Measurements from ENCODE around the gene ERICH3.
"Not testable (repeated sequence)": the region's sequence is repeated elsewhere in the genome, so short reads cannot be mapped to it uniquely, and the experiment has no call there.

The ERICH3 gene

DNA sequence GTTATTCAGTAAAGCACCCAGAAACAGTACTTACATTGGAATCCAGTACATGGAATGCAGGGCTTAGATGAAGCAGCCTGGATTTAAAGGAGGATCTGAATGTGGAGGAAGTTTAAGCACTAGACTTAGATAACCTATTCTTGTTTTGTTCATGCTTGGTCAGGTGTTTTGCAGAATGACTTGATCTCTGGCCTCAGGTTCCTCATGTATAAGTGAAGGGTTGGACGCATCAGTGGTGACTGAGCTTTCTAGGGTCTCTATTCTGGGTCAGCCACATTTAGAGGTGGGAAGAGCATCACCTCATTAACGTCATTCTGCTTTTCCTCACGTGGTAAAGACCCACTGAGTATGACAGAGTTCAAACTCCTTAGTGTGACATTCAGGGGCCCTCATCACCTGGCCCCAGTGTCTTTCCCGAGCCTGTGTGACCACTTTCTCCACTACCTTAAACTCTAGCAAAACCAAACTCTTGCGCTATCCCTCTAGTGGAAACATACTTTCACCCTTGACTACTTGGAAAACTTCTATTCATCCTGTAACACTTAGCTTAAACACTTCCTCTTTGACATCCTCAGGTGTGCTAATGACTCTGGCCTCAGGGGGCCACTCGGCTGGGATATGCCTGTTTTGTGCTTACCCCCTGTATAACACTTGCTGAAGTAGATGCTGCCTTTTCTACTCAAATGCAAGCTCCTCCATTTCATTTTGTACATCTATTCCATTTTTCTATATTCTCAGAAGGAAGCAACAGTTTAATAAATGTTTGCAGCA is 871 bp upstream of the ERICH3 start:
- no peak for DNase-seq

DNA sequence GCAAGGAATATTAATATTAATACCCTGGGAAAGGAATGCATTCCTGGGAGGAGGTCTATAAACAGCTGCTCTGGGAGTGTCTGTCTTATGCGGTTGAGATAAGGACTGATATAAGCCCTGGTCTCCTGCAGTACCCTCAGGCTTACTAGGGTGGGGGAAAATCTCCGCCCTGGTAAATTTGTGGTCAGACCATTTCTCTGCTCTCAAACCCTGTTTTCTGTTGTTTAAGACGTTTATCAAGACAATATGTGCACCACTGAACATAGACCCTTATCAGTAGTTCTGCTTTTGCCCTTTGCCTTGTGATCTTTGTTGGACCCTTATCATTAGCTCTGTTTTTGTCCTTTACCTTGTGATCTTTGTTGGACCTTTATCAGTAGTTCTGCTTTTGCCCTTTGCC is 2.7 kb downstream of the ERICH3 start:
- not testable (repeated sequence) for DNase-seq

DNA sequence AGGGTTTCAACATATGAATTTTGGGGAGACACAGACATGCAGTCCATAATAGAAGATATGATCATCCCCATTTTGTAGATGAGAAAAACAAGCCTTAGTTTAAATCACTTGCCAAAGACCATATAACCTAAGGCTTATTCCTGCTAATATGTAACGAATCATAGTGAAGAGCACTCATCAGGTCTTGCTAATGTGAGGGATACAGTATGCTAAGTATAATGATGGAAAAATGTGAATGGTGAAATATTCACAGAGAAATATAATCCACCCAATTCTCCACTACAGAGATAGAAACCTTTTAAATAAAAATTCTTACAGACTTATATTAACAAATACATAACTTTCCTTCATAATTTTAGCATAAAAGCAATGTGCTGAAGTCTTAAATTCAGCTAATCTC is 18.9 kb downstream of the ERICH3 start:
- DNase-seq = no peak

GRCh38 chr1:74652711-74653139 is 20.9 kb downstream of the ERICH3 start:
- DNase-seq = no peak

DNA sequence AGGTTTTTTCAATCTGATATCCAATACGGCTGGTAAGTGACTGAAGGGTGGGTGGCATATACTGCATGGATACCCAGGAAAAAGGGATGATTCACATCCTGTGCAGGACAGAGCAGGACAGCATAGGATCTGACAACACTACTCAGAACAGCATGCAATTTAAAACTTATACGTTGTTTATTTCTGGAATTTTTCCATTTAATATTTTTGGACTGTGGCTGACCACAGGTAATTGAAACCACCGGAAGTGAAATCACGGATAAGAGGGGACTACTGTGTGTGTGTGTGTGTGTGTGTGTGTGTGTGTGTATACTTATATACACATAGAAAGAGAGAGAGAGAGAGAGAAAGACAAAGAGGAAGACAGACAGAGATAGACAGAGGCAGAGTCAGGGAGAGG is 23.0 kb downstream of the ERICH3 start:
- DNase-seq = no peak

- no peak for DNase-seq
Observed at GRCh38 chr1:74641876-74642275, 31.7 kb downstream of the ERICH3 start.

DNA sequence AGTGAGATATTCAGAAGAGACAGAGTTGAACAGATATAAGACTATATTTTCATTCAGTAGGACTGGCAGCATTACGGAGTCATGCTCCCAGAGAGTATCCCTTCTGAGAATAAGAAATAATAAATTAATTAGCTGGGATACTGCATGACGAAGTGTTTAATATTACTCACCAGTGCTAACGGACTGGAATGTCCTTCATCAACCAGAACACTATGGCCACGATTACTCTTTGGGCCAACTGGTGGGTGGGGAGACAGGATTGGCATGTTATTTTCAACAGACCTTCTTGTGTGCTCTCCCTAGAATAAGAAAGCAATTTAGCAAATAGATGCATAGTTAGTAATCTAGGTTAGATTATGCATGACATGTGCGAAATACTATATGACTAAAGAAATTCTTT is 32.4 kb downstream of the ERICH3 start:
- DNase-seq = no peak

GRCh38 chr1:74637296-74637695 is 36.3 kb downstream of the ERICH3 start:
- peak; percentile 81 to 93 for DNase-seq

GRCh38 chr1:74629283-74629682 is 44.3 kb downstream of the ERICH3 start:
- DNase-seq = peak in 1 of 2 experiments; percentile 1

DNA sequence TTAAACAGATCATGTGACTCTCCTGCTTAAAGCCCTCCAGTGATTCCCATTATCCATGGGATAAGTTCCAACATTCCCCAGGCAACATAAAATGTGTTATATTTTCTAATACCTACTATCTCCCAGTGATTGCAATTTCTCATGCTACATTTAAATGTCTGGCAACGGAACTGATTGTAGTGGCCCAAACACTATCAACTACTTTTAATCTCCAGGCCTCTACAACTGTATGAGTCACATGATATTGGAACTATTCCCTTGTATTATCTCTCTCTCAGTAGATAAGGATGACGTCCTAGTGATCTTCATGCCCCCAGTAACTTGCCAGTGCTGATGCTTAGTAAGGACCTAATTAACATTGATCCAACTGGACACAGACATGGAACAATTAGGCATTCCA is 49.9 kb downstream of the ERICH3 start:
- no peak for DNase-seq

DNA sequence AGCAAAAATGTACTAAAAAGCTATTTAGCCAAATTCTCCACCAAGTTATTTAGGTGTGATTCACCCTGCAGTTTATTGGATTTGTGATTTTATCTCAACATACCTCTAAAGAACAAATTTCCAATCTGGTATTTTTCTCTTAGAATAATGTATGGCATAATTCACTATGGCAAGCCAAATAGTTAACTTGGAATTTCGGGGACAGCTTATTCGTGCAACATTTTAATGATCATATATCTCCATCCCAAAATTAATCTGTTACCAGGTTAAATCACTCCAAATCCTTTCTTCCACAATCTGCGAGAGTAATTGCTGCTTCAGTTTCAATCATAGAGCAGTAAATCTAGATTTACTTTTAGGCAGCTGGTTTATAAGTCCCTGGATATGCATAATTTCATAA is 53.4 kb downstream of the ERICH3 start:
- peak in 1 of 2 experiments; percentile 25 for DNase-seq

DNA sequence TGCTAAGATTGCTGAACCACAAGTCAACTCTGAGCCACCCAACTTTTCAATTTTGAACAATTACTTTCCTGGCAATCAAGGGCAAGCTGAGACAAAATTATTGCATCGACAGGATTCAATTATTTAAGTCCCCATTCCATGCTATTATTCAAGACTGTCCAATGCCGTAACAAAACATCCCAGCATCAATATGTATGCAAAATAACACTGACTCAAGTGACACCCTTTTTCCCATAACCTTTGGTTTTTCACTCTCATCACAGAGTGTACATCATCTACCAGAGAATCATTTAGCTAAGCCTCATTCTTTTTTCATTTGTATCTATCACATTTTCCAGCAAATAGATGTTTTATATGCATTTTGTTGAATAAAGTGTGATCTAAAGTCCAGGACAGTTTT is 54.6 kb downstream of the ERICH3 start:
- DNase-seq = no peak

GRCh38 chr1:74613894-74614293 is 59.7 kb downstream of the ERICH3 start:
- DNase-seq = no peak

- no peak for DNase-seq
Observed at GRCh38 chr1:74611887-74612286, 61.7 kb downstream of the ERICH3 start.

GRCh38 chr1:74610961-74611360 is 62.6 kb downstream of the ERICH3 start:
- DNase-seq = no peak

GRCh38 chr1:74609810-74610371 is 63.7 kb downstream of the ERICH3 start:
- DNase-seq = no peak

DNA sequence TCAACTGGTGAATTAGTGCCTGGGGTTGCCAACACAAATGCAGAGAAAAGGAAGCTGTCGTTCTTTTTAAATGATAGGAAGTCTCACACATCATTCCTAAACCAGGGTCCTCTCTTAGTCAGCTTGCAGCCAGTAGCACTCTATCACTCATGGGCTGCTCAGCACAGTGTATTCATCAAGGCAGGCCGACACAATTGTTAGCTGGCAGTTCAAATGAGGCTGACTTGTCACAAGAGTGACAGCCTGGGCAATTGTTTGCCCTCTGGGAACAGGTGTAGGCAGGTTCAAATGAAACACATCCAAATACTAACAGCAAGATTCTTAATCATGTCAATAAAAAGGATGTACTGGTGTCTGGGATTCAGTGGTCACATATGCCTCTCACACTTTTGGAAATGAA is 76.9 kb downstream of the ERICH3 start:
- DNase-seq = no peak

DNA sequence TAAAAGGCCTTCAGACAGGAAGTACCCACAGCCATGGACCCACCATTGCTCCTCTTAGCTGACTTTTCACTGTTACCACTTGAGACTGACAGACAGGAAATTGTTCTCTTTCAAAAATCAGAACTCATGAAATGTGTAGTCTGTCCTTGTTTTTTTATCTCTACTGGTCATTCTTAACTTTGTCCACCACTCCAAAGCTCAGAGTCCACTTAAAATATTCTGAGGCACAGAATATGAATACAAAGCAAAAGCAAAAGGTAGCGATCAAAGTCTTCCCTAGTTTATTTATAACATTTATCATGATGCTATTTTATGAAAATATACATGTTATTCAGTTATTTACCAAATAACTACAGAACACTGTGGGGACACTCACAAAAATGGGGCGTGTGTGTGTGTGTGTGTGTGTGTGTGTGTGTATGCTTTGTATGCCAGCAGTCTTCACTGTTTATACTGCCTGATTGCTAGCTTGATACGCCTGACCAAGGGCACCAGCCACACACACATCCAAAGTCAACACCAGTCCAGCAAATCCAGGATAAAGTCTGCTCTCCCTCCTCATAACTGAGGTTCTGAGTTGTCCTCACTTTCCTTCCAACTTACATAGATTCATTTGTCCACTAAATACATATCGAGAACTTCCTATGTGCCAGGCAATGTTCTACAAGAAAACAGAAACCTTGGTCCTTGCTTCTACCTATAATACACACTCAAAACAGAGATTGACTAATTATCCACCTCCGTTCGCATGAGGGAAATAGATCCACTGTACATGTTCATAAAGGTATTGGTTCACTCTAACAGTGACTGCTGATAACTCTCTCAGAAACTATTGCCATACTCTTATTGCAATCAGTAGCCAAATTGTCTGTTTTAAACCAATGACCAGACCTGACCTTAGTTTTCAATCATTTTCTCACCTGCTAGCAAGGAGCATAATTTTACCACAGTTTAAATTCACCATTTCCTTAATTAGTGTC is 79.4 kb downstream of the ERICH3 start:
- no peak for DNase-seq

- DNase-seq = no peak
Observed at GRCh38 chr1:74592580-74593355, 80.8 kb downstream of the ERICH3 start.

GRCh38 chr1:74591949-74592348 is 81.6 kb downstream of the ERICH3 start:
- DNase-seq = no peak

GRCh38 chr1:74590288-74590687 is 83.3 kb downstream of the ERICH3 start:
- DNase-seq = no peak

- DNase-seq = no peak
Observed at GRCh38 chr1:74587888-74588287, 85.7 kb downstream of the ERICH3 start.

Data from NCI-H524 (cell line).